OCI-M1 (cell line): ENCODE measurements around the gene CMTM4.

Experiments
- DNase-seq: peaks from one replicate; lab custom pipeline; 2025; lab: John Stamatoyannopoulos, UW

CMTM4 gene

GRCh38 chr16:66566051-66566901 lies 130.3 kb downstream of the CMTM4 start, which contains the start of gene CMTM1:
Gene CMTM1, plus strand, starts transcription at chr16:66566439. Its CDS starts 75 bp downstream, at chr16:66566514.
- no peak for DNase-seq
